CD14-positive monocyte (primary cell): Measurements from ENCODE around the gene BTBD9. TPM values are rescaled to one million over a fixed set of nuclear protein-coding genes. Genes with fewer than 3 reads are reported as not detected.

Experiments used
- DNase-seq, 3 donors: peaks; one replicate each; pipeline ENCODE4 v3.0.0-alpha.2; 2011 to 2022
- H2AFZ ChIP-seq: 2 replicates; pipeline ENCODE4 v1.6.0; 2012; ENCODE audit warnings: mild to moderate bottlenecking, low read depth, low read length, inconsistent platforms; ENCODE audit not compliant: insufficient read depth, poor library complexity, severe bottlenecking
- H3K27ac ChIP-seq, 2 donors: 1 replicate in 1 of 2; 2 replicates in 1 of 2; pipeline ENCODE4 v1.5.1; 2012 to 2013; ENCODE audit warnings: low read length in 2 of 2, control low read depth in 1 of 2, inconsistent platforms in 1 of 2, low read depth in 1 of 2, mild to moderate bottlenecking in 1 of 2
- H3K27me3 ChIP-seq, 2 donors: one replicate each; pipeline versions ENCODE4 v1.6.0 to v1.6.1; 2011 to 2013; ENCODE audit warnings: low read length in 2 of 2; ENCODE audit not compliant: control insufficient read depth in 2 of 2, insufficient read depth in 2 of 2
- H3K36me3 ChIP-seq, 2 donors: replicated peaks in 1 of 2; 1 replicate in 1 of 2; 2 replicates in 1 of 2; pipeline versions ENCODE4 v1.5.1 to v1.6.1; 2012 to 2013; ENCODE audit warnings: low read length in 2 of 2, control low read depth in 1 of 2, inconsistent platforms in 1 of 2, mild to moderate bottlenecking in 1 of 2; ENCODE audit not compliant: insufficient read depth in 2 of 2, control insufficient read depth in 1 of 2
- H3K4me1 ChIP-seq, 2 donors: 1 replicate in 1 of 2; 2 replicates in 1 of 2; pipeline versions ENCODE4 v1.5.1 to v1.6.1; 2012 to 2013; ENCODE audit warnings: low read length in 2 of 2, control low read depth in 1 of 2, inconsistent platforms in 1 of 2, mild to moderate bottlenecking in 1 of 2, moderate library complexity in 1 of 2; ENCODE audit not compliant: insufficient read depth in 2 of 2, control insufficient read depth in 1 of 2
- H3K4me2 ChIP-seq: replicated peaks from 2 replicates; pipeline ENCODE3; 2012; ENCODE audit warnings: low read length, moderate library complexity, mild to moderate bottlenecking; ENCODE audit not compliant: poor library complexity, severe bottlenecking; ENCODE audit errors: extremely low read depth
- H3K4me3 ChIP-seq, 3 experiments: fragments of 200-600 bp in 1 of 3; sonication (generic) in 1 of 3; replicated peaks in 1 of 3; 1 replicate in 2 of 3; 2 replicates in 1 of 3; pipeline ENCODE4 v1.5.1; 2011 to 2013; ENCODE audit warnings: low read length in 3 of 3, mild to moderate bottlenecking in 3 of 3, control low read depth in 2 of 3, low read depth in 2 of 3, inconsistent platforms in 1 of 3, moderate library complexity in 1 of 3
- H3K79me2 ChIP-seq: 2 replicates; pipeline ENCODE4 v1.6.0; 2012; ENCODE audit warnings: mild to moderate bottlenecking, control low read depth, inconsistent platforms, low read length, moderate library complexity; ENCODE audit not compliant: insufficient read depth
- H3K9ac ChIP-seq: 2 replicates; pipeline ENCODE4 v1.6.0; 2017; ENCODE audit warnings: low read length, mild to moderate bottlenecking; ENCODE audit not compliant: insufficient read depth, poor library complexity, severe bottlenecking
- H3K9me3 ChIP-seq, 2 donors: replicated peaks in 1 of 2; 1 replicate in 1 of 2; 2 replicates in 1 of 2; pipeline versions ENCODE4 v1.5.1 to v1.6.1; 2012 to 2013; ENCODE audit warnings: low read length in 2 of 2, control low read depth in 1 of 2; ENCODE audit not compliant: control insufficient read depth in 1 of 2, insufficient read depth in 1 of 2
- H4K20me1 ChIP-seq: 2 replicates; pipeline ENCODE4 v1.6.0; 2012; ENCODE audit warnings: mild to moderate bottlenecking, low read length, control low read depth, moderate library complexity; ENCODE audit not compliant: insufficient read depth
- H3K27ac Mint-ChIP-seq, 7 donors: one replicate each; pipeline ENCODE4 v1.8.0; 2020; ENCODE audit warnings: mild to moderate bottlenecking in 7 of 7, mixed read lengths in 7 of 7, moderate library complexity in 6 of 7, inconsistent platforms in 2 of 7
- H3K27me3 Mint-ChIP-seq, 3 donors: one replicate each; pipeline ENCODE4 v1.8.0; 2021 to 2022; ENCODE audit warnings: low read depth in 3 of 3, mild to moderate bottlenecking in 3 of 3, mixed read lengths in 3 of 3, moderate library complexity in 3 of 3, inconsistent platforms in 1 of 3
- H3K36me3 Mint-ChIP-seq, 2 donors: one replicate each; pipeline ENCODE4 v1.8.0; 2020; ENCODE audit warnings: mixed read lengths in 2 of 2, inconsistent platforms in 1 of 2, mild to moderate bottlenecking in 1 of 2
- H3K4me1 Mint-ChIP-seq: one replicate; pipeline ENCODE4 v1.8.0; 2020; ENCODE audit warnings: mild to moderate bottlenecking, mixed read lengths
- H3K4me3 Mint-ChIP-seq, 2 donors: one replicate each; pipeline ENCODE4 v1.8.0; 2020; ENCODE audit warnings: mild to moderate bottlenecking in 2 of 2, mixed read lengths in 2 of 2, moderate library complexity in 1 of 2
- H3K9me3 Mint-ChIP-seq, 7 donors: one replicate each; pipeline ENCODE4 v1.8.0; 2020 to 2022; ENCODE audit warnings: mixed read lengths in 7 of 7, mild to moderate bottlenecking in 6 of 7, moderate library complexity in 6 of 7, inconsistent platforms in 2 of 7
- CTCF ChIP-seq: fragments of 200-600 bp; IDR thresholded peaks from one replicate; pipeline ENCODE4 v1.8.0; 2022; ENCODE audit warnings: antibody characterized with exemption, mild to moderate bottlenecking
- WGBS: methylation state at CpG from one replicate; pipeline ENCODE4 v1.1.5; 2013; ENCODE audit warnings: missing lambda C conversion rate; ENCODE audit not compliant: insufficient coverage; 5-methylcytosine and 5-hydroxymethylcytosine counted together
- intact Hi-C, 2 donors: fragments of 100-400 bp; cut with micrococcal nuclease; formaldehyde crosslinking; loops; one replicate each; pipeline versions ENCODE4 v1.15.0 to v1.15.1; 2023
- polyA plus RNA-seq, 3 donors: library from polyadenylated mRNA; depleted of rRNA in 1 of 3; unstranded in 2 of 3; stranded (reverse) in 1 of 3; fragments of 300-500 nt in 2 of 3; fragments of >200 nt in 1 of 3; fragmentation: Illumina TruSeq in 2 of 3; gene quantifications; 1 replicate in 2 of 3; 2 replicates in 1 of 3; pipeline ENCODE4 v1.2.3, GENCODE V29; 2012 to 2021

Gene BTBD9
- polyA plus RNA-seq, 3 donors = 5.2 to 7.5 (median 6.2) TPM

DNA sequence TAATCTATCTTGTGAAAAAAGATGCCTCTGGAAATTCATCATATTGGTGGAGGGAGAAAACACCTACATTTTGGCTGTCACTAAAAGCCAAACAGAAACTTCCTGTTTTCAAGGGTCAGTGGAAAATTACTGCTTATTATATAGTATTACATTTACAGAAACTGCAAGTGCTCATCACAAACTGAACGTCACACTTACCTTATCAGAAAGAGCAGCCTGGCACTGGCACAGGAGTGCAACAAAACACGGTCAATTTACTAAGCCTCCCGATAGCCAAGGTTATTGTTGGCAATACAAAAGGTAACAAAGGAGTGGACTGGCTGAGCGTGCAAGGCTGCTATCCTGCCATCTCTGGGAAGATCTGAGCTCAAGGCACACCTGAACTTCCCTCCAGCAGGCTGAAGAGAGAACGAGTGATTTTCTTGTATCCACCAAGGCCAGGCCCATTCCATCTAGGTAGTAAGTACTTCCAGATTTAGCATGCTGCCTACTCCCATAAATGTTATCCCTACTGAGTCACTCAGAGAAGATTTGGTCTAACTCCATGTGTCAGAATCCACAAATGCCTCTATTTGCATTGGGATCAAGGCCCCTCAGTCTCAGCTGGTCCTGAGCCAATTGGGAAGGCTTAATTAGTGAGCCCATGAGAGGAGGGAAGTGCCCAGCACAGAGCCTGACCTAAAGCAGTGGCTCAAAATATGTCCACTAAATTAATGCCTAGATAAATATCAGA is 399.8 kb downstream of the BTBD9 start:
- H3K36me3 ChIP-seq = no peaks in the 10 kb centered on the region
- H3K4me2 ChIP-seq = no peak overlapping the region
- H3K4me3 ChIP-seq = no peak overlapping the region
- H3K27ac Mint-ChIP-seq = peak overlapping the region in 1 of 7 donors; percentile 68
- H2AFZ ChIP-seq = no peak overlapping the region
- H3K36me3 Mint-ChIP-seq = no peaks in the 10 kb centered on the region
- no peaks in the 10 kb centered on the region for H3K4me1 ChIP-seq
- WGBS = 80% methylated on average over 3 of the region's 5 CpGs
- no peak overlapping the region for H3K4me3 Mint-ChIP-seq
- no peak overlapping the region for H3K9ac ChIP-seq
- intact Hi-C loops = no loop called here
- H3K27ac ChIP-seq = no peak overlapping the region
- no peak for TF ChIP-seq CTCF
- no peaks in the 10 kb centered on the region for H4K20me1 ChIP-seq
- H3K9me3 ChIP-seq = no peaks in the 10 kb centered on the region
- peaks cover 3% of the 10 kb centered on the region for H3K4me1 Mint-ChIP-seq
- no peak for DNase-seq
- H3K27me3 ChIP-seq = no peaks in the 10 kb centered on the region
- peaks cover 0 to 3% (median 0%) of the 10 kb centered on the region in 3 donors for H3K27me3 Mint-ChIP-seq
- H3K79me2 ChIP-seq = no peaks in the 10 kb centered on the region
- H3K9me3 Mint-ChIP-seq = no peaks in the 10 kb centered on the region

GRCh38 chr6:38236631-38237030 is 403.1 kb downstream of the BTBD9 start:
- no peak overlapping the region for H3K4me3 Mint-ChIP-seq
- no peak overlapping the region for H2AFZ ChIP-seq
- H3K79me2 ChIP-seq = no peaks in the 10 kb centered on the region
- no peaks in the 10 kb centered on the region for H3K36me3 Mint-ChIP-seq
- no peaks in the 10 kb centered on the region for H3K9me3 Mint-ChIP-seq
- no peak for DNase-seq
- H3K4me3 ChIP-seq = no peak overlapping the region
- no peak for TF ChIP-seq CTCF
- intact Hi-C loops = no loop called here
- no peaks in the 10 kb centered on the region for H3K27me3 ChIP-seq
- no peaks in the 10 kb centered on the region for H4K20me1 ChIP-seq
- no peaks in the 10 kb centered on the region for H3K36me3 ChIP-seq
- peaks cover 0 to 2% (median 0%) of the 10 kb centered on the region in 3 donors for H3K27me3 Mint-ChIP-seq
- no peak overlapping the region for H3K27ac Mint-ChIP-seq
- no peak overlapping the region for H3K4me2 ChIP-seq
- H3K9me3 ChIP-seq = no peaks in the 10 kb centered on the region
- no peak overlapping the region for H3K9ac ChIP-seq
- H3K4me1 Mint-ChIP-seq = peaks cover 3% of the 10 kb centered on the region
- no peak overlapping the region for H3K27ac ChIP-seq
- H3K4me1 ChIP-seq = no peaks in the 10 kb centered on the region
- no CpG with 5 or more reads among the region's 1 CpG for WGBS
